NCI-H2196 (cell line): ENCODE data around the gene TSC2.
"Not testable (repeated sequence)": the region's sequence is repeated elsewhere in the genome, so short reads cannot be mapped to it uniquely, and the experiment has no call there.

ENCODE experiments used
- DNase-seq: peaks from one replicate; lab custom pipeline; 2025; ENCODE audit not compliant: unreplicated experiment; lab: John Stamatoyannopoulos, UW

Gene TSC2

GRCh38 chr16:2096853-2097595 lies 49.2 kb downstream of the TSC2 start:
- DNase-seq = no peak

DNA sequence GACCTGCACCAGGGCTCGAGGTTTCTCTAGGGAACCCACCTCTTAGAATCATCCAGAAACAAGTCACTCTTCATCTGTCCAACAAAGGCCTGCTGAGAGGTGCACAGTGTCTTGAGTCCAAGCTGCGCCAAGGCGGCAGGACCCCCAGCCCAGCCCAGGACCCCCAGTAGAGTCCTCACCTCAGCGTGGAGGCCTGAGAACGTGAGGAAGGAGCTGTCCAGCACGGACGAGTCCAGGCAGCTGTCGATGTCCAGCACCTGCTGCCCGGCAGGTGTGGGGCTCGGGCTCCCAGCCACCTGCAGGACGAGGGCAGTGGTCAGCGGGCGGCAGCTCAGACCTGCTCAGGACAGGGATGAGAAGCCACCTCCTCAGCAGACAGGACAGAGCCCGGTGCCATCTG lies 49.9 kb downstream of the TSC2 start:
- DNase-seq = not testable (repeated sequence)

DNA sequence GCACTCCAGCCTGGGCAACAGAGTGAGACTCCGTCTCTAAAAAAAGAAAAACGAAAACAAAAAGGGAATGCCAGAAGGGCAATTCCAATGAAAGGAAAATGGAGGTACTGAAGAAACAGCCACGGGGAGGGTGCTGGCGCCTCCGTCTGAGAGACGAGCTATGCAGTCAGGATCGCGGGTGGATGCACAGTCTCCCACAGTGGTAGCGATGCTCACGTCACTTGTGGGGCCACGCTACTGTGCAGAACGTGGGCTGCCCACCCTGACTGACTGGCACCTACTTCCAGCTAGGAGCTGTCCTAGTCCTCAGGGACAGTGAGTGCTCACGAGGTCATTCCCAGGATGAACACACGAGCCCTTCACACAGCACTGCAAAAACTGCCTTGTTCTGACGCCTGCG lies 53.8 kb downstream of the TSC2 start:
- not testable (repeated sequence) for DNase-seq

- no peak for DNase-seq
These were observed 54.7 kb downstream of the TSC2 start for GRCh38 chr16:2102471-2102870.

DNA sequence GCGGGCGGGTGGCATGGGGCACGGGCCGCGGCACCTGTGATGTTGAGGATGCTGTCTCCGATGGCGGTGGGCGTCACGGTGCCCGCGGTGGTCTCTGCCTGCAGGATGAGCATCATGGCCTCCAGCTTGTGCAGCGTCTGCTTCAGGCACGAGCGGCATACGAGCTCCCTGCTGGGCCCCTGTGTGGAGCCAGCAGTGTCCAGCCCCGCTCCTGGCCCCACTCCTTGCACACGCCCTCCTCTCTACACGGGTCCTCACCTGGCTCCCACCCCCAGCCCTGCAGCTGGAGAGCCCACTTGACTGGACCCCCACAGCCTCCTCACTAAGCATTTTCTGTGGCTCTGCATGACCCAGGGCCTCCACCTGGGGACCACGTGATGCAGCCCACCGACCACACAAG lies 56.7 kb downstream of the TSC2 start:
- not testable (repeated sequence) for DNase-seq

GRCh38 chr16:2105291-2105690 lies 57.5 kb downstream of the TSC2 start:
- DNase-seq = not testable (repeated sequence)

DNA sequence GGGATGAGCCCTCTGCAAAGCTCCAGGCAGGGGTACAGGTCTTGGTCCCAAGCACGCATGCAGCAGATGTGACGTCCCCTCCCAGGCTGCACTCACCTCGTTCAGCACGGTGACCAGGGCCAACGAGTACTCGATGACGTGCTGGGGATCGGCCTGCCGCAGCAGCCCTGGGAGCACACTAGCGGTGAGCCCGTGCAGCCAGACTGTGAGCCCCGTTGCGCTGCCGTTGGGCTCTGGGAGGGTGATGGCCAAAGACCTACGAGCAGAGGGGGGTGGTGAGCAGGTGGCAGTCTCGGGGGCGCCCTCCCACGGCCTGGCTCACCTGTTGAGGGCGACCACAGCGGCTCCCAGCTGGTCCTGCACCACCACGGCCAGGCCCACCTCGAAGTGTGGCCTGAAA lies 58.0 kb downstream of the TSC2 start:
- not testable (repeated sequence) for DNase-seq

DNA sequence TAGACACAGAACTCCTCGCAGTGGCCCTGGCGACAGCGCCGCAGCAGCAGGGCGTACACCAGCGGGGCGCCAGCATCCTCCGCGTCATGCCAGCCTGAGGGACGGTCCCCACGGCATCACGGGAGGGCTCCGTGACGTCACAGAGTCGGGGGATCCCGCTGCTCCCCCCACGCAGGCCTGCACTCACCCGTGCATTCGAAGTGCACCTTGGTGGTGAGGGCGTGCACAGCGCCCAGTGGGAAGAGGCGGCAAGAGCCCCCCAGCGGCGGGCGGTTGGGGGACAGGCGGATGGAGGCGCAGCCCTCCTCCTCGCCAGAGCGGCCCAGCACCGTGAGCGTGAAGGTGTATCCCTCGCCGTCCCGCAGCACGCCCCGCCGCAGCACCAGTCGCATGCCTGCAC lies 58.4 kb downstream of the TSC2 start:
- DNase-seq = not testable (repeated sequence)

- not testable (repeated sequence) for DNase-seq
These were observed 59.5 kb downstream of the TSC2 start for GRCh38 chr16:2107121-2107790.

- not testable (repeated sequence) for DNase-seq
These were observed 60.0 kb downstream of the TSC2 start for GRCh38 chr16:2107791-2108125.

- DNase-seq = not testable (repeated sequence)
These were observed 60.9 kb downstream of the TSC2 start for GRCh38 chr16:2108446-2109270.

DNA sequence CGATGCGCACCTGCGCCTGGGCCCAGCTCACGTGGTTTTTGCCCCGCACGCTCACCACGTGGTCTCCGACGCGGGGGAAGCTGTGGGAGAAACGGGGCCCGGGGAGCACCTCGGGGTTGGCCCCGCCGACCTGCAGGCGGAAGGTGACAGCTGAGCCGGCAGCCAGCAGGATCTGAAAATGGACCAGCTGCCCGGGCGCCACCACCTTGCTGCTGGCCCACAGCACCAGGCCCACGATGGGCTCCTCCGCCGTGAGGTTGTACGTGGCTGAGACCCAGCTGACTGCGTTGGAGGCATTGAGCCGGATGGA lies 61.4 kb downstream of the TSC2 start:
- not testable (repeated sequence) for DNase-seq

DNA sequence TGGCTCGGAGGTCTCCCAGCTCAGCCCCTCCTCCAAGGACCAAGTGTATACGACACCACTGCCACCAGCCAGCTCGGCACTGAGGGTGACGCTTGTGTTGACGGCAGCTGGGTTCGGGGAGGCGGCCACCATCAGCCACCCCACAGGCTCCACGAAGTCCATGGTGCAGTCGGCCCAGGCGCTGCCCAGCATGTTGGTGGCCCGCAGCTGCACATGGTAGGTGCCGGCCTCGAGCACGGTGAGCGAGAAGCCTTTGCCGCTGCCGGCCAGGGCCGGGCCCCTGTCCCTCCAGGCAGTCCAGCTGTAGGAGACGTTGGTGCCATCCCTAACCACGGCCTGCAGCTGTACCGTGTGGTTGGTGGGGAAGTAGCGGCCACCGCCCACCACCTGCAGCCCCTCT lies 62.1 kb downstream of the TSC2 start:
- DNase-seq = not testable (repeated sequence)

DNA sequence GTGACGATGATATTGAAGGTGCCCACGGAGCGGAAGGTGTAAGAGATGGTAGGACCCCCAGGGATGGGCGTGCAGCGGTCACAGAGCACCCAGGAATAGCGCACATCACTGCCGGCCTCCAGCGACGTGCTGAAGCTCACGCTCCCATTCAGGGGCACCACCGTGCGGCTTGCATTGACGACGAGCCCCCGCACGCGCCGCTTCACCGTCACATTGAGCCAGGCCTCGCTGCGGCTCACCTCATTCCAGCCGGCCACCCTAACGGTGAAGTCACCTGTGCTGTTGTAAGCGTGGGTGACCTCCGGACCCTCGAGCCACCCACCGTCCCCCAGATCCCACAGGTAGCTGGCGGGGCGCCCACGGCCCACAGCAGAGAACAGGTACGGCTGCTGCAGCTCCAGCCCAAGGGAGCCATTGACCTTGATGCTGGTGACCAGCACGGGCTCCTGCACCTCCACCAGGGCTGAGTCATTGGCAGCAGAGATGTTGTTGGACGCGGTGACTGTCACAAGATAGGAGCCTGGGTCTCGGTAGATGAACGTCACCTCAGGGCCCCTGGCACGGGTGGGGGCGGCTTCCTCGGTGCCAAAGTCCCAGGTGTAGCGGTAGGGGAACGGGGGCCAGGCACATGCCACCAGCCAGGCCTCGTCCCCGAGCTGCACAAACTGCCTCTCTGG lies 62.7 kb downstream of the TSC2 start:
- not testable (repeated sequence) for DNase-seq

GRCh38 chr16:2111009-2111353 lies 63.2 kb downstream of the TSC2 start:
- DNase-seq = not testable (repeated sequence)

GRCh38 chr16:2111412-2112335 lies 63.9 kb downstream of the TSC2 start:
- not testable (repeated sequence) for DNase-seq

GRCh38 chr16:2112539-2113106 lies 64.8 kb downstream of the TSC2 start:
- DNase-seq = not testable (repeated sequence)

- not testable (repeated sequence) for DNase-seq
These were observed 66.4 kb downstream of the TSC2 start for GRCh38 chr16:2114225-2114624.

DNA sequence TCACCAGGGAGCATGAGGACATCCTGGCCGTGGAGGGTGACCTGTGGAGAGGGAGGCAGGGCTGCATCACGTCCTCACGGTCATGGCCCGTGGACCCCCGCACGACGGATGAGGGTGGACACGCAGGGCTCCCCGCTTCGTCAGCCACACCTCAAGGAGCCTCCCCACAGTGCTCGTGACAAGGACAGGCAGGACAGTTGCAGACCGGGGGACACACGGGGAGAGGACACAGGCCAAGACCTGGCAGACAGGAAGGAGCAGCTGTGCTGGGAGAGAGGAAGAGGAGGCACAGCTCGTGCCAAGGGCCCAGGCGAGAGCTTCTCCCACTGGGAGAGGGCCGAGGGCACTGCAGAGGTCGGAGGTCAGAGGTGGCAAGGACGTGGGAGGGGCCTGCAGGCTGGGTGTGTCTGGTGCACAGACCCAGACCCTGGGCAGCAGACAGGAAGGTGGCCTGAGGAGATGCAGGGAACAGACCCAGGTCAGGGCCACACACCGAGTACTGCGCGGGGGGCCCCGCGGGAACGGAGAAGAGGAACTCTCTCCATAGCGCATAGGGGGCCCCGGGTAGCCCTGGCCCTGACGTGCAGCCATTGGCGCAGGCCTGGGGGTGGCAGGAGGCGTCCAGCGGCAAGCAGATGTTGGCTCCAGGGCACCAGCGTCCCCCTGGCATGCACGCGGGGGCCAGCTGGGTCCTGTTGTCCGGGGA lies 67.3 kb downstream of the TSC2 start:
- not testable (repeated sequence) for DNase-seq
